Measurements from ENCODE around the gene SHMT2. TPM values are rescaled to one million over a fixed set of nuclear protein-coding genes. Genes with fewer than 3 reads are reported as not detected.
A peak's percentile ranks its signal among the peaks of the same experiment; 100 is the strongest.

Gene SHMT2
- total and polyA plus RNA-seq, 9 of the 15 experiments (the other 6 are each of a cell fraction or from before 2014, with no cell fraction given): 46.1 to 319 (median 115) TPM

DNA sequence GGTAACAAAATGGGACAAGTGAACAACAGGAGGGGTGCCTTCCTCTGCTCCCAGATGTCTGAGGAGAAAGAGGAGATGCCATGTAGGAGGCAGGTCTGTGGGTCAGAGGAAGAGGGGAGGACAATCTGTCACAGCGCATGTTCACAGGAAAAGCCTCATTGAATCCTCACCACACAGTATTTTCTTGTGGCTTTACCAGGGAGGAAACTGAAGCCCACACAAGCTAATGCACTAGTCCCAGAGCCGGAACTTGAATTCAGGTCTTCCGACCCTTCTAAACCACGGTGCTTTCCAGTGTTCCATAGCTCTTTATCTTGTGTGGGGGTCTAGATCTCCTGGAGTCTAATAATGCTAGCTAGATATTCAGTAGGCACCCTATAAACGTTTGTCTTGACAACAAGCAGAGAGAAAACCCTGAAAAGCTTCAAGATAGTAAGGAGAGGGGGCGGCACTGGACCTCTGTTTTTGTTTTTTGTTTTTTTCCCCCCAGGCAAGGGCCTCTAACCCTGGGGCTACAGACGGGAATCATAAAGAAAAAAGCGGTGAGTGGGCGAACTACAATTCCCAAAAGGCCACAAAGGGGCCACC, 371 bp upstream of the SHMT2 start (continued):
- TF ChIP-seq CBX2 (IDR thresholded peaks at IDR 0.05; ENCODE audit: insufficient read depth, low read length, poor library complexity, severe bottlenecking) (no peak), SAFB (IDR thresholded peaks at IDR 0.05; ENCODE audit: borderline replicate concordance, low read depth, low read length) (no peak), MCM2 (IDR thresholded peaks at IDR 0.05; ENCODE audit: low read depth) (no peak), TCF7 (IDR thresholded peaks at IDR 0.05; ENCODE audit: borderline replicate concordance) (no peak)

DNA sequence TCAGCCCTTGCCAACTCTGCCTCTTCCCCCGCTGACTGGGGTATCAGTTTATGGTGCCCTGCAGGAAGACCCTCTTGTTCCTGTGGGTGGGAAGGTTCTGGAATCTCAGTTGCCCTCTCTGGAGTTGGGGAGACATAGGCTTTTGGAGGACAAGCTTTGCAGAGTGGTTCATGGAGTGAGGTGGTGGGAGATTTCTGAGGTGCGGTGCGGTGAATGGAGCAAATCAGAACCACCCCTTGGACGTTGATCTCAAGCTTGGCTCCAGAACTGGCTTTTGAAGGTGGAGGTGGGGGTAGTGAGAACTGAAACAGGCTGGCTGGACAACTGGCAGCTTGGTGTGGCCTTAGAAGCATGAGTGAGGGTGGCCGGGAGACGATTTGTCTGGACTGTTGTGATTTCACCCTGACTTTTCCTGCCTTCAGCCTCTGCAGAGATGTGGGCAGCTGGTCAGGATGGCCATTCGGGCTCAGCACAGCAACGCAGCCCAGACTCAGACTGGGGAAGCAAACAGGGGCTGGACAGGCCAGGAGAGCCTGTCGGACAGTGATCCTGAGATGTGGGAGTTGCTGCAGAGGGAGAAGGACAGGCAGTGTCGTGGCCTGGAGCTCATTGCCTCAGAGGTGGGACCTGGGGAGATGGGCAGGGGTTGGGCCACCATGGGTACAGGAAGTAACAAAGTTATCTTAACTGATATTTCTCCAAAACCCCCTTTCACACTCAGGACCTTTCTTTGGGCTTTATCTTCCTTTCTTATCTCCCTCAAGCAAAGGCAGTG, 1.1 kb downstream of the SHMT2 start:
- peak overlapping the region; percentile 92 to 96 for H3K9ac ChIP-seq (ENCODE audit: insufficient read depth in 1 of 2, low read depth in 2 of 2, low read length in 2 of 2)
- in situ Hi-C loops (cut with MboI): no loop called here
- intact Hi-C loops (cut with micrococcal nuclease): no loop called here
- WGBS (ENCODE audit: insufficient coverage, low coverage, missing lambda C conversion rate): 11% methylated on average over 10 of the region's 10 CpGs
- no peak for TF ChIP-seq MCM5 (IDR thresholded peaks at IDR 0.05; ENCODE audit: low read depth)
- TF ChIP-seq HNRNPLL (IDR thresholded peaks at IDR 0.05; ENCODE audit: low read depth, low read length, poor library complexity, severe bottlenecking): peak; percentile 8
- TF ChIP-seq MAFK (IDR thresholded peaks at IDR 0.05; ENCODE audit: low read length): no peak
- no peak for TF ChIP-seq ZNF436 (CRISPR knock-in tag; IDR thresholded peaks at IDR 0.05)
- TF ChIP-seq, protein P1, sequence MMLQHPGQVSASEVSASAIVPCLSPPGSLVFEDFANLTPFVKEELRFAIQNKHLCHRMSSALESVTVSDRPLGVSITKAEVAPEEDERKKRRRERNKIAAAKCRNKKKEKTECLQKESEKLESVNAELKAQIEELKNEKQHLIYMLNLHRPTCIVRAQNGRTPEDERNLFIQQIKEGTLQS (IDR thresholded peaks at IDR 0.05): peak; percentile 3
- TF ChIP-seq, protein P1 (CRISPR knock-in tag; conservative IDR thresholded peaks at IDR 0.05): no peak
- TF ChIP-seq, protein P2, sequence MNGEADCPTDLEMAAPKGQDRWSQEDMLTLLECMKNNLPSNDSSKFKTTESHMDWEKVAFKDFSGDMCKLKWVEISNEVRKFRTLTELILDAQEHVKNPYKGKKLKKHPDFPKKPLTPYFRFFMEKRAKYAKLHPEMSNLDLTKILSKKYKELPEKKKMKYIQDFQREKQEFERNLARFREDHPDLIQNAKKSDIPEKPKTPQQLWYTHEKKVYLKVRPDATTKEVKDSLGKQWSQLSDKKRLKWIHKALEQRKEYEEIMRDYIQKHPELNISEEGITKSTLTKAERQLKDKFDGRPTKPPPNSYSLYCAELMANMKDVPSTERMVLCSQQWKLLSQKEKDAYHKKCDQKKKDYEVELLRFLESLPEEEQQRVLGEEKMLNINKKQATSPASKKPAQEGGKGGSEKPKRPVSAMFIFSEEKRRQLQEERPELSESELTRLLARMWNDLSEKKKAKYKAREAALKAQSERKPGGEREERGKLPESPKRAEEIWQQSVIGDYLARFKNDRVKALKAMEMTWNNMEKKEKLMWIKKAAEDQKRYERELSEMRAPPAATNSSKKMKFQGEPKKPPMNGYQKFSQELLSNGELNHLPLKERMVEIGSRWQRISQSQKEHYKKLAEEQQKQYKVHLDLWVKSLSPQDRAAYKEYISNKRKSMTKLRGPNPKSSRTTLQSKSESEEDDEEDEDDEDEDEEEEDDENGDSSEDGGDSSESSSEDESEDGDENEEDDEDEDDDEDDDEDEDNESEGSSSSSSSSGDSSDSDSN (IDR thresholded peaks at IDR 0.05; ENCODE audit: borderline replicate concordance in 1 of 2, low read depth in 2 of 2, low read length in 2 of 2): 0 out of 4 replicates have a peak, but pooled peaks of 1 of the 2 experiments have one; percentile 25
- TF ChIP-seq ATF7 (IDR thresholded peaks at IDR 0.05): no peak
- no peak for TF ChIP-seq CEBPG (CRISPR knock-in tag; IDR thresholded peaks at IDR 0.05)
- TF ChIP-seq CEBPG (tag; conservative IDR thresholded peaks at IDR 0.05 in 1 of 2, IDR thresholded peaks at IDR 0.05 in 1 of 2): peak in 1 of 2 experiments; percentile 6; a peak in 1 of 4 replicates
- TF ChIP-seq PML (IDR thresholded peaks at IDR 0.05; ENCODE audit: low read length): no peak
- TF ChIP-seq, protein P3, sequence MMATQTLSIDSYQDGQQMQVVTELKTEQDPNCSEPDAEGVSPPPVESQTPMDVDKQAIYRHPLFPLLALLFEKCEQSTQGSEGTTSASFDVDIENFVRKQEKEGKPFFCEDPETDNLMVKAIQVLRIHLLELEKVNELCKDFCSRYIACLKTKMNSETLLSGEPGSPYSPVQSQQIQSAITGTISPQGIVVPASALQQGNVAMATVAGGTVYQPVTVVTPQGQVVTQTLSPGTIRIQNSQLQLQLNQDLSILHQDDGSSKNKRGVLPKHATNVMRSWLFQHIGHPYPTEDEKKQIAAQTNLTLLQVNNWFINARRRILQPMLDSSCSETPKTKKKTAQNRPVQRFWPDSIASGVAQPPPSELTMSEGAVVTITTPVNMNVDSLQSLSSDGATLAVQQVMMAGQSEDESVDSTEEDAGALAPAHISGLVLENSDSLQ (IDR thresholded peaks at IDR 0.05): no peak
- DNase-seq (ENCODE audit: extremely low read depth in 1 of 4, low spot score in 3 of 4): no peak
- H3K27ac ChIP-seq (ENCODE audit: extremely low read depth, low read depth, low read length): peak overlapping the region; percentile 82
- peaks cover 50% of the 10 kb centered on the region; the same call in 2 of the 3 replicates for H3K36me3 ChIP-seq (ENCODE audit: control insufficient read depth, insufficient read depth, low read length)
- FAIRE-seq: no peak
- H3K79me2 ChIP-seq (ENCODE audit: control insufficient read depth, insufficient read depth, low read length): peaks cover 28% of the 10 kb centered on the region
- H3K9me1 ChIP-seq (ENCODE audit: control insufficient read depth, insufficient read depth, low read length): peaks cover 9% of the 10 kb centered on the region
- ChIA-PET CTCF (ENCODE audit: low intra/inter-chr PET ratio) (interaction anchor here (1.0 kb wide), 1 partner anchor 18 kb away, joined by 4 read pairs; no protein-coding TSS in a partner anchor), POLR2A (interaction anchor here (0.6 to 2.3 kb wide), 9 partner anchors 9 to 199 kb away, joined by 3 to 33 read pairs (median 4); no protein-coding TSS in a partner anchor)
- peaks cover 12% of the 10 kb centered on the region for H4K20me1 ChIP-seq (replicated peaks; ENCODE audit: control insufficient read depth, insufficient read depth, low read length)
- BruUV-seq (replicated peaks): no TSS peak
- H3K9me3 ChIP-seq (replicated peaks; ENCODE audit: control insufficient read depth, insufficient read depth, low read depth, low read length): no peaks in the 10 kb centered on the region
- no peak overlapping the region for H2AFZ ChIP-seq (ENCODE audit: low read depth, low read length)
- ATAC-seq: 0 out of 3 replicates have a peak, but pooled peaks have one; percentile 1
- no peaks in the 10 kb centered on the region for H3K27me3 ChIP-seq (ENCODE audit: control insufficient read depth in 2 of 2, insufficient read depth in 2 of 2, low read length in 2 of 2)
- peak overlapping the region; percentile 97 for H3K4me2 ChIP-seq (ENCODE audit: insufficient read depth, low read length)
- H3K4me3 ChIP-seq: peak overlapping the region; percentile 64
- peaks cover 48 to 65% of the 10 kb centered on the region in 2 experiments for H3K4me1 ChIP-seq (replicated peaks in 1 of 2; ENCODE audit: control insufficient read depth in 2 of 2, insufficient read depth in 2 of 2, low read length in 2 of 2)

Measured in K562 (cell line).